Muscle of leg (tissue), 11 donors: ENCODE data around the gene DCHS2. TPM values are rescaled to one million over a fixed set of nuclear protein-coding genes. Genes with fewer than 3 reads are reported as not detected.

Experiments used
- DNase-seq: peaks from one replicate; pipeline ENCODE4 v3.0.0; 2013
- H3K27ac ChIP-seq: one replicate; pipeline ENCODE4 v1.5.1; 2013; ENCODE audit warnings: mild to moderate bottlenecking, low read length, control low read depth
- H3K27me3 ChIP-seq: one replicate; pipeline ENCODE4 v1.6.1; 2013; ENCODE audit warnings: low read length; ENCODE audit not compliant: control insufficient read depth, insufficient read depth
- H3K36me3 ChIP-seq: one replicate; pipeline ENCODE4 v1.6.1; 2013; ENCODE audit warnings: low read length; ENCODE audit not compliant: control insufficient read depth, insufficient read depth
- H3K4me1 ChIP-seq: one replicate; pipeline ENCODE4 v1.6.1; 2013; ENCODE audit warnings: low read length; ENCODE audit not compliant: control insufficient read depth, insufficient read depth
- H3K4me3 ChIP-seq: one replicate; pipeline ENCODE4 v1.5.1; 2013; ENCODE audit warnings: low read length, control low read depth
- H3K9me3 ChIP-seq: replicated peaks from 2 replicates; pipeline ENCODE4 v1.6.1; 2013; ENCODE audit warnings: low read depth, low read length; ENCODE audit not compliant: control insufficient read depth
- WGBS: methylation state at CpG from one replicate; pipeline ENCODE4 v1.1.5; 2013; ENCODE audit warnings: missing lambda C conversion rate; ENCODE audit not compliant: insufficient coverage; 5-methylcytosine and 5-hydroxymethylcytosine counted together
- polyA plus RNA-seq, 8 donors: library from polyadenylated mRNA; unstranded; fragments of 120-200 nt; gene quantifications; one replicate each; pipeline versions ENCODE4 v1.2.1 to v1.2.3, GENCODE V29; 2013; ENCODE audit warnings: inconsistent platforms in 1 of 8, low replicate concordance in 1 of 8; ENCODE audit not compliant: insufficient read length in 8 of 8, insufficient read depth in 1 of 8
- total RNA-seq: library from RNA; stranded (reverse); fragments of 120-200 nt; gene quantifications from one replicate; pipeline ENCODE4 v1.2.4, GENCODE V29; 2013

DCHS2 gene
- total and polyA plus RNA-seq, 9 donors: 5.5 to 22.9 (median 16.9) TPM

DNA sequence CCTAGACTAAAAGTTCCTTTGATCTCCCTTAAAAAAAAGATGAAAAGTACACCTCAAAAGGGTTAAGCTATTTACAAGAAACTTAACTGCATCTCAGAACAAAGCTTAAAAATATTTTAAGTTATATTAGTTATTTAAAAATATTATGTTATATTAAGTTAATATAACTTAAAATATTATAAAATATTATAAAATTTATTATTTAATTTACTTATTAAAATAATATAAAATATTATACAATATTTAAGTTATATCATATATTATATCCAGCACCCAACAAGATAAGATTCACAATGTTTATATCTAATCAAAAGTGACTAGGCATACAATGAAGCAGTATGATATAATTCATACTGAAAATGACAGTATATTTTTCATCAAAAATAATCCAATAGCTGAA lies 296.9 kb downstream of the DCHS2 start:
- H3K4me1 ChIP-seq: no peaks in the 10 kb centered on the region
- no peak overlapping the region for H3K4me3 ChIP-seq
- no peaks in the 10 kb centered on the region for H3K27me3 ChIP-seq
- no peak overlapping the region for H3K27ac ChIP-seq
- peaks cover 7% of the 10 kb centered on the region for H3K9me3 ChIP-seq
- no peak for DNase-seq
- no peaks in the 10 kb centered on the region for H3K36me3 ChIP-seq

DNA sequence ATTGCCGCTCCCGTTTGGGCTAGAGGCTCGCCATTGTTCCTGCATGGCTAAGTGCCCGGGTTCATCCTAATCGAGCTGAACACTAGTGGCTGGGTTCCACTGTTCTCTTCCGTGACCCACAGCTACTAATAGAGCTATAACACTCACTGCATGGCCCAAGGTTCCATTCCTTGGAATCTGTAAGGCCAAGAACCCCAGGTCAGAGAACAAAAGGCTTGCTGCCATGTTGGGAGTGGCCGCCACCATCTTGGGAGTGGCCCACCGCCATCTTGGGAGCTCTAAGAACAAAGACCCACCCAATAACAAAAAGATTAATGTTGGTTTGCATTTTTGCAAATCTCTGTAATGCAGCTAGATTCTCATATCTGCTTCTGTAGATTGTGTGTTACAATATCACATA lies 299.0 kb downstream of the DCHS2 start:
- no peak for DNase-seq
- Histone ChIP-seq H3K4me3 (no peak overlapping the region), H3K27ac (no peak overlapping the region), H3K27me3 (no peaks in the 10 kb centered on the region), H3K9me3 (peaks cover 5% of the 10 kb centered on the region), H3K4me1 (no peaks in the 10 kb centered on the region), H3K36me3 (no peaks in the 10 kb centered on the region)
- 95% methylated on average over 5 of the region's 8 CpGs for WGBS

DNA sequence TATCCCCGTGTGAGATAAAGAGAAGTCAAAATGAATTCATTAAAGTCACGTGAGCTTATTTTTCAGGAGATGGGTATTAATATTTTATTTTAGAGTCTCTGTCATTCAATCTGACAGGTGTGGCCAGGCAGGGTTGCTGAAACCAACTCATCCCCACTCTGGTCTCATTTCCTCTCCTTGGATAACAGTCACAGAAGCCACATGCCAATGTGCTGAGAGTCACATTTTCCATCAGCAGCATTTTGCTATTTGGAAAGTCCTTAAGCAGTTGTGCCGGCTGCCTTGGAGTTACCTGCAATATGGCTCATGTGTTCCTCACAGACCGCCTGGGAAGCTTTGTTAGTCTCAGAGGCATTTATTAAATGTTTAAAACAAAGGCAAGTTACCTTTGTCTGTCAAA lies 302.3 kb downstream of the DCHS2 start:
- Histone ChIP-seq H3K27ac (no peak overlapping the region), H3K9me3 (no peaks in the 10 kb centered on the region), H3K27me3 (no peaks in the 10 kb centered on the region), H3K36me3 (no peaks in the 10 kb centered on the region), H3K4me3 (no peak overlapping the region), H3K4me1 (no peaks in the 10 kb centered on the region)
- peak; percentile 79 for DNase-seq
- WGBS: 67% methylated on average over 1 of the region's 4 CpGs

DNA sequence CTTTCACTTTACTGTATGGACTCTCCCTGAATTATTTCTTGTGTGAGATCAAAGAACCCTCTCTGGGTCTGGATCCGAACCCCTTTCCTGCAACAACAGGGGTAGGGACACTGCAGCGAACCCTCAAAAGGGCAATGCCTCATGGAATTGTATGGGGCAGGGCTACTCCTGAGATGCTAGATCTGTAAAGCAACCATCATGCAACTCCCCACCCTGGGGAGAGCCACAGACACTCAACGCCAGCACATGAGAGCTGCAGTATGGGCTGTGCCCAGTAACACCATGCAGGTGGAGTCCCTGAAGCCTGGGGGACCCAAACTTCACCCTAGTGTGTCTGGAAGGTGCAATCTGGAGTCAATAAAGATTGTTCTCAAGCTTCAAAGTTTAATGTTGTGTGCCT lies 304.7 kb downstream of the DCHS2 start:
- Histone ChIP-seq H3K36me3 (no peaks in the 10 kb centered on the region), H3K4me1 (no peaks in the 10 kb centered on the region), H3K9me3 (no peaks in the 10 kb centered on the region), H3K4me3 (no peak overlapping the region), H3K27ac (no peak overlapping the region), H3K27me3 (no peaks in the 10 kb centered on the region)
- DNase-seq: no peak
- no CpG with 5 or more reads among the region's 3 CpGs for WGBS

DNA sequence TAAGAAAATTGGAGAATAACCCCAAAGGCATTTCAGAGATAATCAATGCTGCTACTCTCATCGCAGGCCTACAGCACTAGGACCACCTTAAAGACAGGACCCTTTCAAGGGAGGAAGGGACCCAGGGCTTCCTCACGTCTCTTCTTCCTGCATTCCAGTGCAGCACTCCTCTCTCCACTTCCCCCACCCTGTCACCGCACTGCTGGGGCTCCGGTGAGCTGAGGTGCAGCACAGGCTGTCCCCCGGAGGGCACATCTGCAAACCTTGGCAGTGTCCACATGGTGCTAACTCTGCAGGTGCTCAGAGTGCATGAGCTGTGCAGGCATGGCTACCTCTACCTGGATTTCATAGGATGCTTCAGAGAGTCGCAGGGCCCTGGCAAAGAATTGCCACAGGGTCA lies 305.6 kb downstream of the DCHS2 start:
- Histone ChIP-seq H3K4me3 (no peak overlapping the region), H3K36me3 (no peaks in the 10 kb centered on the region), H3K27ac (no peak overlapping the region), H3K27me3 (no peaks in the 10 kb centered on the region), H3K9me3 (no peaks in the 10 kb centered on the region), H3K4me1 (no peaks in the 10 kb centered on the region)
- 61% methylated on average over 6 of the region's 6 CpGs for WGBS
- no peak for DNase-seq

DNA sequence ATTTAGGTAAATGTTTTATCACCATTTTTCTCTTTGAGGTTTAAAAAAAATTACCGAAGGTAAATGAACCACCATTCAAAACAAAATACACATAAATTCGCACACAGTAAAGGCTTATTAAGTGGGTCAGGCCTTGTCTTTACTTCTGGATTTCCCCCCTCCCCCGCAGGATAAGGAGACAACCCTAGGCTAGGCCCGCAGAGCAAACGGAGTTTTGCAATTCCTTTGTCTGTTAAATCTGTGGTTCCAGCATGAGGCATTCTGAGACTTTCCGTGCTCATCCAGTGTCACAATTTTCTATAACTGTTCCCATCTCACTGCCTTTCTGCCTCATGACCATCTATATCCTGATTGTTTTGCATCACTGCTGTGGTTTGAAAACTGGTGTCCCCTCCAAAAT lies 307.4 kb downstream of the DCHS2 start:
- WGBS: 80% methylated on average over 4 of the region's 6 CpGs
- DNase-seq: no peak

DNA sequence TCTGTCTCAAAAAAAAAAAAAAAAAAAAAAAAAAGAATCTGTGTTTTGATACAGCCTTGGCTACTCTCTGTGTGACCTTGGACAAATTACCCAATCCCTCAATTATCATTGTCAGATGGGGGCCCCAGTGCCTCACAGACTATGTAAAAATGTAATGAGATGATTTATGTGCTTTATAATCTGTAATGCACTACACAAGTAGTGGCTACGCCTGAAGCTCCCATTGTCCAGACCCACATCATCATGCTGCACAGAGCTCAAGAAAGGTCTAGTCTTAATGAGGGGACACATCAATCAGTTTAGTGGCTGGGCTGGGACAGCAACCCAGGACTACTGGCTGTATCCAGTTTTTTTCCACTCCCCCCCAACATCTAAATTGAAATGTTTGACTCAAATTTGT lies 308.3 kb downstream of the DCHS2 start:
- Histone ChIP-seq H3K27ac (no peak overlapping the region), H3K4me3 (no peak overlapping the region), H3K9me3 (no peaks in the 10 kb centered on the region), H3K27me3 (no peaks in the 10 kb centered on the region), H3K36me3 (no peaks in the 10 kb centered on the region), H3K4me1 (no peaks in the 10 kb centered on the region)
- no CpG with 5 or more reads among the region's 1 CpG for WGBS
- DNase-seq: no peak

More for the DNA sequence above, 307.4 kb downstream of the DCHS2 start:
- H3K4me3 ChIP-seq: no peak overlapping the region
- H3K9me3 ChIP-seq: no peaks in the 10 kb centered on the region
- H3K36me3 ChIP-seq: no peaks in the 10 kb centered on the region
- no peaks in the 10 kb centered on the region for H3K4me1 ChIP-seq
- H3K27ac ChIP-seq: no peak overlapping the region
- H3K27me3 ChIP-seq: no peaks in the 10 kb centered on the region

Other genes starting within 250 kb of the DCHS2 start
- gene PLRG1, start 58.6 kb upstream of the DCHS2 start, total RNA-seq: 61.3 TPM
- gene PLRG1, start 58.6 kb upstream of the DCHS2 start, polyA plus RNA-seq: 10 to 100 TPM; 45.5 to 66.9 (median 54.1) TPM
- 1.0 TPM for gene FGB, start 71.2 kb upstream of the DCHS2 start, total RNA-seq
- gene FGB, start 71.2 kb upstream of the DCHS2 start, polyA plus RNA-seq: 10 to 100 TPM in 1 of 8 donors, 1 to 10 TPM in 2, under 1 TPM in 1, not detected in 4; 0.23 to 16.8 (median 9.1) TPM
- gene FGA, start 98.9 kb upstream of the DCHS2 start, total RNA-seq: 0.49 TPM
- gene FGA, start 98.9 kb upstream of the DCHS2 start, polyA plus RNA-seq: 1 to 10 TPM in 3 of 8 donors, not detected in 5; 1.2 to 9.4 (median 3.3) TPM
- gene FGG, start 120.9 kb upstream of the DCHS2 start, total RNA-seq: 0.44 TPM
- gene FGG, start 120.9 kb upstream of the DCHS2 start, polyA plus RNA-seq: 1 to 10 TPM in 2 of 8 donors, under 1 TPM in 2, not detected in 4; 0.09 to 9.7 (median 2.5) TPM